Gastroesophageal sphincter (tissue), 3 donors: ENCODE results near the gene ZCCHC24.

Experiments
- POLR2AphosphoS5 ChIP-seq: sonication (generic); formaldehyde crosslinking; IDR thresholded peaks from one replicate; pipeline ENCODE4 v1.6.1; 2017; ENCODE audit warnings: antibody characterized with exemption
- TF ChIP-seq, protein P1 (sequence below), 4 experiments: fragments of 200-600 bp in 2 of 4; fragments of 450-650 bp in 2 of 4; sonication (generic) in 1 of 4; IDR thresholded peaks; one replicate each; pipeline ENCODE4 v1.5.1; 2017 to 2019; ENCODE audit warnings: antibody characterized with exemption in 4 of 4, mild to moderate bottlenecking in 2 of 4, moderate library complexity in 2 of 4

- TF ChIP-seq, protein P1, sequence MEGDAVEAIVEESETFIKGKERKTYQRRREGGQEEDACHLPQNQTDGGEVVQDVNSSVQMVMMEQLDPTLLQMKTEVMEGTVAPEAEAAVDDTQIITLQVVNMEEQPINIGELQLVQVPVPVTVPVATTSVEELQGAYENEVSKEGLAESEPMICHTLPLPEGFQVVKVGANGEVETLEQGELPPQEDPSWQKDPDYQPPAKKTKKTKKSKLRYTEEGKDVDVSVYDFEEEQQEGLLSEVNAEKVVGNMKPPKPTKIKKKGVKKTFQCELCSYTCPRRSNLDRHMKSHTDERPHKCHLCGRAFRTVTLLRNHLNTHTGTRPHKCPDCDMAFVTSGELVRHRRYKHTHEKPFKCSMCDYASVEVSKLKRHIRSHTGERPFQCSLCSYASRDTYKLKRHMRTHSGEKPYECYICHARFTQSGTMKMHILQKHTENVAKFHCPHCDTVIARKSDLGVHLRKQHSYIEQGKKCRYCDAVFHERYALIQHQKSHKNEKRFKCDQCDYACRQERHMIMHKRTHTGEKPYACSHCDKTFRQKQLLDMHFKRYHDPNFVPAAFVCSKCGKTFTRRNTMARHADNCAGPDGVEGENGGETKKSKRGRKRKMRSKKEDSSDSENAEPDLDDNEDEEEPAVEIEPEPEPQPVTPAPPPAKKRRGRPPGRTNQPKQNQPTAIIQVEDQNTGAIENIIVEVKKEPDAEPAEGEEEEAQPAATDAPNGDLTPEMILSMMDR (IDR thresholded peaks at IDR 0.05): no peak
- no peak for TF ChIP-seq POLR2AphosphoS5
Measured at GRCh38 chr10:79493806-79494205, 48.4 kb upstream of the ZCCHC24 start.
